SK-N-MC (cell line): ENCODE results near the gene PISD.

Source experiments
- EZH2 ChIP-seq: fragments of 200-600 bp; sonication (generic); IDR thresholded peaks from one replicate; pipeline ENCODE4 v1.6.1; 2017; ENCODE audit warnings: antibody characterized with exemption
- FOXP2 ChIP-seq: optimal IDR thresholded peaks from 2 replicates; pipeline ENCODE3; 2011; ENCODE audit warnings: mild to moderate bottlenecking, moderate library complexity; ENCODE audit not compliant: insufficient read depth; ENCODE audit errors: extremely low read length, control extremely low read depth
- POLR2AphosphoS5 ChIP-seq: IDR thresholded peaks from 2 replicates; pipeline ENCODE4 v1.6.1; 2012; ENCODE audit warnings: mild to moderate bottlenecking, low read depth, low read length, borderline replicate concordance

- TF ChIP-seq POLR2AphosphoS5: no peak
- TF ChIP-seq EZH2: no peak
- TF ChIP-seq FOXP2: no peak
Observed at GRCh38 chr22:31569126-31569525, 92.9 kb downstream of the PISD start.
